B cell (primary cell): Measurements from ENCODE around the gene MAP4K2.

Experiments used
- EZH2 ChIP-seq: IDR thresholded peaks from 2 replicates; pipeline ENCODE4 v1.6.1; 2012; ENCODE audit warnings: borderline replicate concordance, low read depth, mild to moderate bottlenecking, moderate library complexity, low read length; ENCODE audit not compliant: insufficient read depth, poor library complexity, severe bottlenecking
- TF ChIP-seq, protein P1 (sequence below): fragments of 200-600 bp; IDR thresholded peaks from one replicate; pipeline ENCODE4 v1.8.0; 2022; ENCODE audit warnings: antibody characterized with exemption, mild to moderate bottlenecking

DNA sequence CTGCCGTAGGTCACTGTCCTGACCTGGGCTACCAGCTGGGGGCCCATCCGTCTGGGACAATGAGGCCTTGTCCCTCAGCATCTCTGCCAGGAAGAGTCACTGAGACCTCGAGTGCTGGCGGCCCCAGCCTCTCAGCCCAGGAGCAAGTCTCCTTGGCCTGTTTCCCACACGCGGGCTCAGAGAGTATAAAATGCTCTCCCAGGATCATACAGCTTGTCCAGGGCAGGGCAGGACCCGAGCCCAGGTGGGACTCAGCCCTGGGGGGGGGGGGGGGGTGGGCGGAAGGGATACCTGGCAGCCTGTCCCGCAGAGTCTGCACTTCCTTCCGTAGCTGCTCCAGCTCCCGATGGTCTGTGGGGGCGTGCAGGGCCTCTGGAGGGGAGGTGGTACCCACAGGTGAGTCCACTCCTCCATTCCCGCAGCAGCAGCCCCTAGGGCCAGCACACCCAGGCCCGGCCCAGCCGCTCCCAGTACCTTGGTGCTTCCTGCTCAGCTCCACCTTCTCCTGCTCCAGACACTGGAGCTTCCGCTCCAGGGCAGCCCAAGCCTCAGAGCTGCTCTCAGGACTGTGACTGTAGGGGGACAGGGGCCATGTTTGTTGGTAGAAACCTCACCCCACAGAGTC, 33.5 kb upstream of the MAP4K2 start:
- TF ChIP-seq, protein P1, sequence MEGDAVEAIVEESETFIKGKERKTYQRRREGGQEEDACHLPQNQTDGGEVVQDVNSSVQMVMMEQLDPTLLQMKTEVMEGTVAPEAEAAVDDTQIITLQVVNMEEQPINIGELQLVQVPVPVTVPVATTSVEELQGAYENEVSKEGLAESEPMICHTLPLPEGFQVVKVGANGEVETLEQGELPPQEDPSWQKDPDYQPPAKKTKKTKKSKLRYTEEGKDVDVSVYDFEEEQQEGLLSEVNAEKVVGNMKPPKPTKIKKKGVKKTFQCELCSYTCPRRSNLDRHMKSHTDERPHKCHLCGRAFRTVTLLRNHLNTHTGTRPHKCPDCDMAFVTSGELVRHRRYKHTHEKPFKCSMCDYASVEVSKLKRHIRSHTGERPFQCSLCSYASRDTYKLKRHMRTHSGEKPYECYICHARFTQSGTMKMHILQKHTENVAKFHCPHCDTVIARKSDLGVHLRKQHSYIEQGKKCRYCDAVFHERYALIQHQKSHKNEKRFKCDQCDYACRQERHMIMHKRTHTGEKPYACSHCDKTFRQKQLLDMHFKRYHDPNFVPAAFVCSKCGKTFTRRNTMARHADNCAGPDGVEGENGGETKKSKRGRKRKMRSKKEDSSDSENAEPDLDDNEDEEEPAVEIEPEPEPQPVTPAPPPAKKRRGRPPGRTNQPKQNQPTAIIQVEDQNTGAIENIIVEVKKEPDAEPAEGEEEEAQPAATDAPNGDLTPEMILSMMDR = no peak
- TF ChIP-seq EZH2 = no peak
